ENCODE data around the gene RPS17.

DNA sequence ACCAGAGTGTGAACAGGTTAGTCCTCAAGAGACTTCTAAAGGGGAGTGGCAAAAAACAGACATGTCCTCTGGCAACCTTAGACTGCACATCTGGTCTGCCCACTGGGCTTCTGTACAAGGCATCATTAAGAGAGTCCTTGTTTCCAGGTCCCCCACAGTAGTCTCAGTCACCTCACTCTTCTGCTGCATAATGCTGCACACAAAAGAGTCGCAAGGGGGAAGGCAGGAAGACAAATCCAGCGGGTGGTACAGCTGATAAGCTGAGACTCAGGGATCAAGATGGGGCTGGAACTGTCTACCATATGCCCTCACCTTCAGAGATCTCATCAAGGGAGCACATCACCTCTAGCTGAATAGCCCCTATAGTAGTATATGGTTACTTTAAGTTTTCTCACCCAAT, 27.4 kb upstream of the RPS17 start:
- no peak for TF ChIP-seq POLR2A (IDR thresholded peaks at IDR 0.05)
- TF ChIP-seq CTCF (IDR thresholded peaks at IDR 0.05) = no peak

Data from lower leg skin (tissue), 3 donors.